Endothelial cell of umbilical vein (primary cell): ENCODE measurements around the gene MTA1. TPM values are rescaled to one million over a fixed set of nuclear protein-coding genes. Genes with fewer than 3 reads are reported as not detected.

Experiments
- BruUV-seq: library from RNA; stranded (reverse); fragments of 400-500 nt; replicated peaks from 2 replicates; lab custom pipeline; 2021; lab: Mats Ljungman, UMichigan
- CTCF ChIA-PET: fragments of 300-600, 350-600 bp; sonication (Branson Sonifier 250); formaldehyde crosslinking; loops from one replicate; lab custom pipeline; 2021; ENCODE audit warnings: antibody characterized with exemption, inconsistent platforms; lab: Charles Lee
- POLR2A ChIA-PET: fragments of 300-600, 350-600 bp; sonication (Branson Sonifier 250); formaldehyde crosslinking; loops from one replicate; lab custom pipeline; 2021; ENCODE audit warnings: antibody characterized with exemption, inconsistent platforms; lab: Charles Lee
- DNase-seq: peaks from one replicate; pipeline ENCODE4 v3.0.0-alpha.2; 2011; ENCODE audit warnings: low read depth, low spot score
- FAIRE-seq: peaks from 2 replicates; lab custom pipeline; 2011; peaks lifted over from hg19 to GRCh38; lab: Jason Lieb, UNC
- H2AFZ ChIP-seq: 2 replicates; pipeline ENCODE4 v1.6.0; 2012; ENCODE audit warnings: low read depth, low read length, control low read depth, inconsistent platforms
- H3K27ac ChIP-seq: 2 replicates; pipeline ENCODE4 v1.5.1; 2011; ENCODE audit warnings: low read depth, mild to moderate bottlenecking, control low read depth, low read length, moderate library complexity; ENCODE audit not compliant: insufficient read depth
- H3K27me3 ChIP-seq, 2 experiments: 2 replicates each; pipeline versions ENCODE4 v1.6.0 to v1.6.1; 2011; ENCODE audit warnings: low read length in 2 of 2, mixed read lengths in 1 of 2; ENCODE audit not compliant: control insufficient read depth in 2 of 2, insufficient read depth in 2 of 2
- H3K36me3 ChIP-seq, 2 experiments: 2 replicates in 1 of 2; 3 replicates in 1 of 2; pipeline ENCODE4 v1.5.1; 2011; ENCODE audit warnings: low read length in 2 of 2, mild to moderate bottlenecking in 1 of 2, moderate library complexity in 1 of 2; ENCODE audit not compliant: control insufficient read depth in 2 of 2, insufficient read depth in 2 of 2; ENCODE audit errors: extremely low read depth in 1 of 2
- H3K4me1 ChIP-seq: 3 replicates; pipeline ENCODE4 v1.5.1; 2011; ENCODE audit warnings: mild to moderate bottlenecking, low read length; ENCODE audit not compliant: control insufficient read depth, insufficient read depth; ENCODE audit errors: extremely low read depth
- H3K4me2 ChIP-seq: 2 replicates; pipeline ENCODE4 v1.6.1; 2011; ENCODE audit warnings: low read length, control low read depth, mixed read lengths; ENCODE audit not compliant: insufficient read depth
- H3K4me3 ChIP-seq, 3 experiments: fragments of 200-600 bp in 1 of 3; sonication (generic), shearing (Covaris generic) in 1 of 3; replicated peaks in 1 of 3; 2 replicates each; pipeline ENCODE4 v1.5.1; 2011 to 2016; ENCODE audit warnings: control low read depth in 3 of 3, low read length in 3 of 3, mild to moderate bottlenecking in 2 of 3, inconsistent platforms in 1 of 3, low read depth in 1 of 3, moderate library complexity in 1 of 3; ENCODE audit not compliant: insufficient read depth in 1 of 3
- H3K79me2 ChIP-seq: 2 replicates; pipeline ENCODE4 v1.6.0; 2012; ENCODE audit warnings: low read length, inconsistent platforms; ENCODE audit not compliant: control insufficient read depth, insufficient read depth
- H3K9ac ChIP-seq: replicated peaks from 2 replicates; pipeline ENCODE3; 2011; ENCODE audit warnings: low read length, control low read depth; ENCODE audit not compliant: insufficient read depth; ENCODE audit errors: extremely low read depth
- H3K9me1 ChIP-seq: replicated peaks from 3 replicates; pipeline ENCODE4 v1.6.0; 2011; ENCODE audit warnings: mild to moderate bottlenecking, low read length; ENCODE audit not compliant: control insufficient read depth, insufficient read depth; ENCODE audit errors: extremely low read depth
- H3K9me3 ChIP-seq: replicated peaks from 2 replicates; pipeline ENCODE4 v1.5.1; 2012; ENCODE audit warnings: low read length, inconsistent platforms; ENCODE audit not compliant: control insufficient read depth, insufficient read depth
- H4K20me1 ChIP-seq: replicated peaks from 2 replicates; pipeline ENCODE3; 2011; ENCODE audit warnings: mild to moderate bottlenecking, low read length; ENCODE audit not compliant: control insufficient read depth, insufficient read depth; ENCODE audit errors: extremely low read depth
- EZH2 ChIP-seq: IDR thresholded peaks from 2 replicates; pipeline ENCODE4 v1.6.1; 2012; ENCODE audit warnings: borderline replicate concordance, low read depth, mild to moderate bottlenecking, moderate library complexity, low read length, inconsistent platforms; ENCODE audit not compliant: severe bottlenecking
- FOS ChIP-seq: IDR thresholded peaks from 2 replicates; pipeline ENCODE4 v1.6.1; 2011; ENCODE audit warnings: mild to moderate bottlenecking, low read length, moderate library complexity, borderline replicate concordance; ENCODE audit not compliant: insufficient read depth
- GATA2 ChIP-seq: IDR thresholded peaks from 2 replicates; pipeline ENCODE4 v1.7.0; 2011; ENCODE audit warnings: low read depth, mild to moderate bottlenecking, moderate library complexity, mixed read lengths, low read length; ENCODE audit not compliant: insufficient read length, insufficient read depth
- JUN ChIP-seq: IDR thresholded peaks from 2 replicates; pipeline ENCODE4 v1.6.1; 2011; ENCODE audit warnings: borderline replicate concordance, low read depth; ENCODE audit not compliant: insufficient read length, insufficient read depth
- MYC ChIP-seq: IDR thresholded peaks from one replicate; pipeline ENCODE4 v1.6.1; 2011; ENCODE audit warnings: mild to moderate bottlenecking, low read depth, low read length
- POLR2A ChIP-seq: IDR thresholded peaks from 2 replicates; pipeline ENCODE4 v1.6.1; 2012; ENCODE audit warnings: low read depth, mild to moderate bottlenecking, control low read depth, low read length
- POLR2AphosphoS5 ChIP-seq: IDR thresholded peaks from 2 replicates; pipeline ENCODE4 v1.6.1; 2012; ENCODE audit warnings: low read depth, mild to moderate bottlenecking, control low read depth, low read length, moderate library complexity; ENCODE audit not compliant: insufficient read depth
- dilution Hi-C: fragments of 300-500 bp; cut with MboI; formaldehyde crosslinking; loops from one replicate; pipeline ENCODE4 v1.15.0; 2019; ENCODE audit warnings: low sequenced_read_pairs; ENCODE audit not compliant: extremely low pct_ligation_motif_present
- intact Hi-C: fragments of 100-400 bp; cut with micrococcal nuclease; formaldehyde crosslinking; loops from one replicate; pipeline ENCODE4 v1.10.0; 2022
- polyA plus RNA-seq, 4 experiments: library from polyadenylated mRNA; depleted of rRNA in 3 of 4; stranded (reverse) in 3 of 4; unstranded in 1 of 4; fragments of >200 nt; gene quantifications; 2 replicates each; pipeline versions ENCODE4 v1.2.1 to v1.2.3, GENCODE V29; 2011 to 2012; ENCODE audit warnings: missing spikeins in 1 of 4
- total RNA-seq: library from RNA; stranded (reverse); gene quantifications from 2 replicates; pipeline ENCODE4 v1.2.3, GENCODE V29; 2021
- TF ChIP-seq, protein P1 (sequence below): IDR thresholded peaks from 2 replicates; pipeline ENCODE4 v1.6.1; 2011; ENCODE audit not compliant: insufficient read depth, insufficient read length
- TF ChIP-seq, protein P2 (sequence below), 2 donors: IDR thresholded peaks; 1 replicate in 1 of 2; 2 replicates in 1 of 2; pipeline ENCODE4 v1.5.1; 2011; ENCODE audit warnings: low read length in 2 of 2, mild to moderate bottlenecking in 2 of 2, moderate library complexity in 2 of 2, control low read depth in 1 of 2, inconsistent platforms in 1 of 2, low read depth in 1 of 2; ENCODE audit not compliant: insufficient read depth in 1 of 2; ENCODE audit errors: extremely low read depth in 1 of 2

The MTA1 gene
- total and polyA plus RNA-seq, 2 donors (not counting 3 experiments of a cell fraction or from before 2014, with no cell fraction given) = 85.2 to 167 TPM

DNA sequence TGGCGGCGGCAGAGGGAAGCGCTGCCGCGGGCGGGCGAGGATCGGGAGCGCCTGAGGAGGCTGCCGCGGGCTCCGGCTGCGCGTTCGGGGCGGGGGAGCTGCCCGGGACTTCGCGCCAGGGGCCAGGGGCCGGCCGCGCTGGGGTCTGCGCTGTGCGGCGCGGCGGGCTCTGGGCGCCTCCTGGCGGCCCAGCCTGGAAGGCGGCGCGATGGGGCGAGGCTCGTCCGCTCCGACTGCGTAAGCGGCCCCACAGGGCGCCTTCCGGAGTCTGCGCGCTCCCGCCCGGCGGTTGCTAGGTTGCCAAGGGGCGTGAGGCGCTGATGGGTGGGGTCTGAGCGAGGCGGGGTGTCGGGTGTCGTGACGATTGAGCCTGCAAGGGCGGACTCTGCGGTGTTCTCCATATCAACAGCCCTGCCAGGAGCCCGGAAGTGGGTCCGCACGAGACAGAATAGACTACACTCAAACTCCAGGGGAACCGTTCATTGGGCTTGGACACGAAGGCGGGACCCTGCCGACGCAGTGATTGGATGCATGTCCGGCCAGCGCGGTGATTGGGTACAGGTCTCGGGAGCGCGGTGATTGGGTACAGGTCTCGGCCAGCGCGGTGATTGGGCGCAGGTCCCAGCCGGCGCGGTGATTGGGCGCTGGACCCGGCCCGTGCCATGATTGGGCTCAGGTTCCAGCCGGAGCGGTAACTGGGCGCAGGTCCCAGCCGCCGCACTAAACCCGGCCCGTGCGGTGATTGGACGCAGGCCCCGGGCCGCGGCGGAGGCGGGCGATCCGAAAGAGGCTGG is 71.1 kb downstream of the MTA1 start, which contains the start of gene TEDC1:
TSS of gene TEDC1 (plus strand) at position 675 of the 794 bp plus-strand sequence. CDS start 130 bp downstream, outside the sequence.
- DNase-seq (peak; percentile 100), FAIRE-seq (peak; percentile 100)
- H4K20me1 ChIP-seq = no peaks in the 10 kb centered on the region
- TF ChIP-seq, protein P1, sequence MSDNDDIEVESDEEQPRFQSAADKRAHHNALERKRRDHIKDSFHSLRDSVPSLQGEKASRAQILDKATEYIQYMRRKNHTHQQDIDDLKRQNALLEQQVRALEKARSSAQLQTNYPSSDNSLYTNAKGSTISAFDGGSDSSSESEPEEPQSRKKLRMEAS = peak; percentile 55
- TF ChIP-seq, protein P2, sequence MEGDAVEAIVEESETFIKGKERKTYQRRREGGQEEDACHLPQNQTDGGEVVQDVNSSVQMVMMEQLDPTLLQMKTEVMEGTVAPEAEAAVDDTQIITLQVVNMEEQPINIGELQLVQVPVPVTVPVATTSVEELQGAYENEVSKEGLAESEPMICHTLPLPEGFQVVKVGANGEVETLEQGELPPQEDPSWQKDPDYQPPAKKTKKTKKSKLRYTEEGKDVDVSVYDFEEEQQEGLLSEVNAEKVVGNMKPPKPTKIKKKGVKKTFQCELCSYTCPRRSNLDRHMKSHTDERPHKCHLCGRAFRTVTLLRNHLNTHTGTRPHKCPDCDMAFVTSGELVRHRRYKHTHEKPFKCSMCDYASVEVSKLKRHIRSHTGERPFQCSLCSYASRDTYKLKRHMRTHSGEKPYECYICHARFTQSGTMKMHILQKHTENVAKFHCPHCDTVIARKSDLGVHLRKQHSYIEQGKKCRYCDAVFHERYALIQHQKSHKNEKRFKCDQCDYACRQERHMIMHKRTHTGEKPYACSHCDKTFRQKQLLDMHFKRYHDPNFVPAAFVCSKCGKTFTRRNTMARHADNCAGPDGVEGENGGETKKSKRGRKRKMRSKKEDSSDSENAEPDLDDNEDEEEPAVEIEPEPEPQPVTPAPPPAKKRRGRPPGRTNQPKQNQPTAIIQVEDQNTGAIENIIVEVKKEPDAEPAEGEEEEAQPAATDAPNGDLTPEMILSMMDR (IDR thresholded peaks at IDR 0.05; ENCODE audit: extremely low read depth in 1 of 2, insufficient read depth in 1 of 2, low read depth in 1 of 2, low read length in 2 of 2) = peak; percentile 78 to 96
- TF ChIP-seq GATA2 = no peak
- TF ChIP-seq EZH2 = peak; percentile 90
- TF ChIP-seq MYC = no peak
- TF ChIP-seq POLR2AphosphoS5 = peak; percentile 70
- no peak for TF ChIP-seq FOS
- TF ChIP-seq POLR2A = peak; percentile 75
- TF ChIP-seq JUN = no peak
- H3K4me2 ChIP-seq = peak within 1 kb of the TSS; percentile 75
- no TSS peak for BruUV-seq
- dilution Hi-C loops = no loop called here
- peak within 1 kb of the TSS; percentile 82 for H3K27ac ChIP-seq
- CTCF ChIA-PET = interaction anchor here (0.6 to 5.1 kb wide), 26 partner anchors 9 to 400 kb away, joined by 3 to 239 read pairs (median 6); partner anchors contain the start of genes BTBD6, NUDT14 and PACS2
- H3K9me3 ChIP-seq = no peaks in the 10 kb centered on the region
- H3K27me3 ChIP-seq = peaks cover 0 to 12% of the 10 kb centered on the region in 2 experiments
- peak within 1 kb of the TSS; percentile 84 for H2AFZ ChIP-seq
- H3K9ac ChIP-seq = peak within 1 kb of the TSS; percentile 84
- intact Hi-C loops = loop anchor here (1.0 to 5.0 kb wide), 11 partner anchors 16 to 813 kb away; partner anchors contain the start of genes BRF1, CRIP2 and TEX22
- peaks cover 2% of the 10 kb centered on the region for H3K4me1 ChIP-seq
- no peaks in the 10 kb centered on the region for H3K9me1 ChIP-seq
- H3K79me2 ChIP-seq = peaks cover 3% of the 10 kb centered on the region
- H3K36me3 ChIP-seq = no peaks in the 10 kb centered on the region
- H3K4me3 ChIP-seq = peak within 1 kb of the TSS; percentile 50 to 67 (median 52)
- POLR2A ChIA-PET = interaction anchor here (1.4 kb wide), 1 partner anchor 10 kb away, joined by 6 read pairs; no protein-coding TSS in a partner anchor
